GM19467 (cell line): ENCODE data around the gene N4BP2L2.

Experiments used
- ATAC-seq: cut with Tn5 transposase; IDR thresholded peaks from one replicate; pipeline ENCODE4 v1.9.1; 2021; ENCODE audit warnings: mild to moderate bottlenecking, moderate library complexity; ENCODE audit not compliant: unreplicated experiment

N4BP2L2 gene

GRCh38 chr13:32384702-32385101 lies 153.9 kb downstream of the N4BP2L2 start:
- no peak for ATAC-seq

- ATAC-seq, result no peak
These were observed 154.6 kb downstream of the N4BP2L2 start for GRCh38 chr13:32383836-32384618.
